Urinary bladder (tissue), 4 donors: ENCODE results near the gene ADPGK. TPM values are rescaled to one million over a fixed set of nuclear protein-coding genes. Genes with fewer than 3 reads are reported as not detected.
"Not testable (repeated sequence)": the region's sequence is repeated elsewhere in the genome, so short reads cannot be mapped to it uniquely, and the experiment has no call there.

Experiments used
- DNase-seq: peaks from one replicate; pipeline ENCODE4 v3.0.0-alpha.2; 2015; ENCODE audit errors: extremely low spot score
- H3K27ac ChIP-seq: one replicate; pipeline ENCODE4 v1.5.1; 2013; ENCODE audit warnings: low read depth, mild to moderate bottlenecking, moderate library complexity
- H3K36me3 ChIP-seq: one replicate; pipeline ENCODE4 v1.6.1; 2013; ENCODE audit warnings: mild to moderate bottlenecking, moderate library complexity; ENCODE audit not compliant: insufficient read depth
- H3K4me1 ChIP-seq: one replicate; pipeline ENCODE4 v1.6.1; 2013; ENCODE audit warnings: mild to moderate bottlenecking, moderate library complexity; ENCODE audit not compliant: insufficient read depth
- H3K4me3 ChIP-seq: one replicate; pipeline ENCODE4 v1.5.1; 2013; ENCODE audit warnings: low read depth, low read length
- WGBS: extraction: QIAGEN DNeasy Blood & Tissue Kit; methylation state at CpG from one replicate; pipeline ENCODE4 v1.1.7; 2013; 5-methylcytosine and 5-hydroxymethylcytosine counted together
- polyA plus RNA-seq: library from polyadenylated mRNA; stranded (reverse); fragments of 200-250 nt; gene quantifications from one replicate; pipeline ENCODE4 v1.2.3, GENCODE V29; 2013
- total RNA-seq: library from RNA; depleted of rRNA; stranded (reverse); fragments of >200 nt; gene quantifications from one replicate; pipeline ENCODE4 v1.2.3, GENCODE V29; 2014
- donor health status: healthy with polysubstance abuse.
- donor health status: healthy.

ADPGK gene
- total and polyA plus RNA-seq, 2 donors = 28.8 to 65.7 TPM

DNA sequence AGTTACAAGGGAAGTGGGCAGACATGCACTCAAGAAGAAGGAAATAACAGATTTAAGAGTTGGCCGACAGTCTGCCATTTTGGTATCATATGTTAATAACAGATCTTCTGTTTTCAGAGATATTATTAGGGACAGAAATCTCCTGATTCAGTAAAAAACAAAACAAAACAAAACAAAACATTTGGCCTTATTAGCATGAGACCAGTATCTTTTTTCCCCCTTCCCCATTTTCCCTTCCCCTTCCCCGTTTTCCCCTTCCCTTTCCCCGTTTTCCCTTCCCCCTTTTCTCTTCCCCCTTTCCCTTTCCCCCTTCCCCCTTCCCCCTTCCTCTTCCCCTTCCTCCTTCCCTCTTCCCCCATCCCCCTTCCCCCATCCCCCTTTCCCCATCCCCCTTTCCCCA lies 58.1 kb downstream of the ADPGK start:
- Histone ChIP-seq H3K27ac (no peak overlapping the region), H3K36me3 (no peaks in the 10 kb centered on the region), H3K4me1 (no peaks in the 10 kb centered on the region), H3K4me3 (no peak overlapping the region)
- DNase-seq = no peak
- WGBS = 91% methylated on average over 3 of the region's 3 CpGs

DNA sequence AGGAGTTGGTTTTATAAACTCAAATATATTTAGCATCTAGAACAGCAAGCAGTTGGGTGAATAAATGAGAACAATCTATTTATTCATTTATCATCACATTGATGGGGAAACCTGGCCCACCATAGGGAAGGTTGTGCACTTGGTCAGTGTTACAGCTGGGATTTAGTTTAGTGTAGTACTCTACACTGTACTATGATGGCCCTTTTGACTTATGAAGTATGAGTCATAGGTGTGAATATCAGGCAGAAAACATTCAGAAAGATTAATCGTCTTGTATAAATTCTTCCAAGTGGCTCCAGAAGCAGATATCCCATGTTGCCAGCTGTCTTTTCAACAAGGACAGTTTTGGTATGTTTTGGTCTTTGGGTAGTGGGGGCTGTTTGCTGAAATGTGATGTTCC lies 59.5 kb downstream of the ADPGK start:
- DNase-seq = no peak
- WGBS = 86% methylated on average over 1 of the region's 1 CpG
- Histone ChIP-seq H3K4me1 (no peaks in the 10 kb centered on the region), H3K4me3 (no peak overlapping the region), H3K36me3 (no peaks in the 10 kb centered on the region), H3K27ac (no peak overlapping the region)

DNA sequence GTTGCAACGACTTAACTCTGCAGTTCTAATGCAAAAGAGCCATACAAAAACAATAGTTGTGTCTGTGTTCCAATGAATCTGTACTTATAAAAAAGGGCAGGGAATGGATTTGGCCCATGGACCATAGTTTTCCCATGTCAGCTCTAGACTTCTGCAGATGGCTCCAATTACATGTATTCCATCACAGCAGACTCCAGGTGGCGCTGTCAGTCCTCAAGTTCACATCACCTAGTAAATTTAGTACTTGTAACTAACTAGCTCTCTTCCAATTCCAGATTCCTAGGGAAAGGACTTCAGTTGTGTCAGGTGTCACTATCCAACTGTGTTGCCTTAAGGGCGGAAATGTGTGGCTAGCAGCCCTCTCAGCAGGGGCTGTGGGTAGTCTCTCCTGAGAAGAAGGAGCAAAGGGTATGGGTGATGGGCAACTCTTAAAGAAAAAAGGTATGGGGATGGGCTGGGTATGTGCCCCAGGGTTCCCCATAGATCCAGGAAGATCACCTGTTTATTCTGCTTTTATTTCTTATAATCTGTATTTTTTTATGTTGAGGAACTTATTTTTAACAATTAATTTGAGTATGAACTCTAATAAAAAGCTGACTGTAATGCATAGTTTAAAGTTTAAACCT lies 61.4 kb downstream of the ADPGK start:
- no peak overlapping the region for H3K4me3 ChIP-seq
- H3K27ac ChIP-seq = no peak overlapping the region
- no peaks in the 10 kb centered on the region for H3K4me1 ChIP-seq
- H3K36me3 ChIP-seq = peaks cover 2% of the 10 kb centered on the region
- WGBS = 37% methylated on average over 3 of the region's 3 CpGs
- no peak for DNase-seq

DNA sequence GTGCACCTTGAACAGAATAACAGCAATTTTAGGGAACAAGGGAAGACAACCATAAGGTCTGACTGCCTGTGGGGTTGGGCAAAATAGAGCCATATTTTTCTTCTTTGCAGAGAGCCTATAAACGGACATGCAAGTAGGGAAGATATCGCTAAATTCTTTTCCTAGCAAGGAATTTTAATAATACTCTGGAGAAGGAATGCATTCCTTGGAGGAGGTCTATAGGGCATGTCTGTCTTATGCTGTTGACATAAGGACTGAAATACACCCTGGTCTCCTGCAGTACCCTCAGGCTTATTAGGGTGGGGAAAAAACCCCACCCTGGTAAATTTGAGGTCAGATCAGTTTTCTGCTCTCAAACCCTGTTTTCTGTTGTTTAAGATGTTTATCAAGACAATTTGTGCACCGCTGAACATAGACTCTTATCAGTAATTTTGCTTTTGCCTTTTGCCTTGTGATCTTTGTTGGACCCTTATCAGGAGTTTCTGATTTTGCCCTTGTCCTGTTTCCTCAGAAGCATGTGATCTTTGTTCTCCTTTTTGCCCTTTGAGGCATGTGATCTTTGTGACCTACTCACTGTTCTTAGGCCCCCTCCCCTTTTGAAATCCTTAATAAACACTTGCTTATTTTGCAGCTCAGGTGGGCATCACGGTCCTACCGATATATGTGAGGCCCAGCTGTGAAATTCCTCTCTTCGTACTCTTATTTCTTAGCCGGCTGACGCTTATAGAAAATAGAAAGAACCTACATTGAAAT lies 74.8 kb downstream of the ADPGK start:
- WGBS = 79% methylated on average over 8 of the region's 8 CpGs
- not testable (repeated sequence) for H3K27ac ChIP-seq, H3K4me3 ChIP-seq, H3K36me3 ChIP-seq, DNase-seq, H3K4me1 ChIP-seq

DNA sequence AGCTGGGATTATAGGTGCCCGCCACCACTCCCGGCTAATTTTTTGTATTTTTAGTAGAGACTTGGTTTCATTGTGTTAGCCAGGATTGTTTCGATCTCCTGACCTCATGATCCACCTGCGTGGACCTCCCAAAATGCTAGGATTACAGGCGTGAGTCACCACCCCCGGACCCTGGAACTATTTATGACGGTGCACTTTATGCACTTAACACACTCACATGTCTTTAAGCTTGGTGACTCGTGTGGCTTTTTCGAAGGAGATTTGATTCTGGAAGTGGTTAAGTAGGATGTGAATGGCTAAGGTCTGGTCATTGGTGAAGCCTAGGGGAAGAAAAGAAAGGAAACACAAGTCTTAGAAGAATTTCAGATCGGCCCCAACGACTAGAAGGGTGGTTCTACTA lies 77.3 kb downstream of the ADPGK start:
- Histone ChIP-seq H3K4me1 (no peaks in the 10 kb centered on the region), H3K36me3 (no peaks in the 10 kb centered on the region), H3K27ac (no peak overlapping the region), H3K4me3 (no peak overlapping the region)
- WGBS = 92% methylated on average over 11 of the region's 11 CpGs
- no peak for DNase-seq

Other genes starting within 250 kb of the ADPGK start
- 0.26 TPM for gene GOLGA6B, start 129.1 kb downstream of the ADPGK start, total RNA-seq
- gene GOLGA6B, start 129.1 kb downstream of the ADPGK start, polyA plus RNA-seq = 0.06 TPM
- not detected for gene HIGD2B, start 97.6 kb downstream of the ADPGK start, total RNA-seq
- gene HIGD2B, start 97.6 kb downstream of the ADPGK start, polyA plus RNA-seq = not detected
- 54.5 TPM for gene BBS4, start 97.6 kb downstream of the ADPGK start, total RNA-seq
- gene BBS4, start 97.6 kb downstream of the ADPGK start, polyA plus RNA-seq = 17.7 TPM